Right lobe of liver (tissue), 4 donors: ENCODE results near the gene P2RY2.

Source experiments
- CTCF ChIP-seq, 4 donors: fragments of 200-600 bp in 3 of 4; fragments of 450-650 bp in 1 of 4; IDR thresholded peaks; one replicate each; pipeline versions ENCODE4 v1.5.1 to v1.8.0; 2016 to 2022; ENCODE audit warnings: antibody characterized with exemption in 4 of 4, mild to moderate bottlenecking in 2 of 4
- POLR2A ChIP-seq: fragments of 450-650 bp; IDR thresholded peaks from one replicate; pipeline ENCODE4 v1.6.1; 2017; ENCODE audit warnings: antibody characterized with exemption, mild to moderate bottlenecking
- donor health status: DM: no; HTN: no; CAD: no.
- donor health status: DM: no; HTN: no; CAD: no.
- donor health status: DM: no; HTN: yes; CAD: no.

DNA sequence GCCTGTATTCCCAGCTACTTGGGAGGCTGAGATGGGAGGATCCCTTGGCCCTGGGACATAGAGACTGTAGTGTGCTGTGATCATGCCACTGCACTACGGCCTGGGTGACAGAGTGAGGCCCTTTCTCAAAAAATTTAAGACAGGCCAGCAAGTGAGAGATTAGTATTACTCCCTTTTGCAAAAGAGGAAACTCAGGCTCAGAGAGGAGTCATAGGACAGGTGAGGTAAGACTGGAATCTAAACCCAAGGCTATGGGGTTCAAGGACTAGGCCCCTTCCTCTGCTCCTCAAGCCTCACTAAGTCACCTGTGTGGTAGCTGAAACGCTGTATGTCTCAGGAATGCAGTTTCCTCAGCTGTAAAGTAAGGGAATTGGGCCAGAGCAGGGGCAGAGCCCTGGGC lies 1.6 kb upstream of the P2RY2 start:
- TF ChIP-seq CTCF (IDR thresholded peaks at IDR 0.05) (no peak), POLR2A (no peak)
